ENCODE measurements around the gene PLK5. TPM values are rescaled to one million over a fixed set of nuclear protein-coding genes. Genes with fewer than 3 reads are reported as not detected.
A peak's percentile ranks its signal among the peaks of the same experiment; 100 is the strongest.
"Not testable (repeated sequence)": the region's sequence is repeated elsewhere in the genome, so short reads cannot be mapped to it uniquely, and the experiment has no call there.

Gene PLK5
- polyA plus RNA-seq, 3 donors = 0.11 to 0.45 (median 0.14) TPM

DNA sequence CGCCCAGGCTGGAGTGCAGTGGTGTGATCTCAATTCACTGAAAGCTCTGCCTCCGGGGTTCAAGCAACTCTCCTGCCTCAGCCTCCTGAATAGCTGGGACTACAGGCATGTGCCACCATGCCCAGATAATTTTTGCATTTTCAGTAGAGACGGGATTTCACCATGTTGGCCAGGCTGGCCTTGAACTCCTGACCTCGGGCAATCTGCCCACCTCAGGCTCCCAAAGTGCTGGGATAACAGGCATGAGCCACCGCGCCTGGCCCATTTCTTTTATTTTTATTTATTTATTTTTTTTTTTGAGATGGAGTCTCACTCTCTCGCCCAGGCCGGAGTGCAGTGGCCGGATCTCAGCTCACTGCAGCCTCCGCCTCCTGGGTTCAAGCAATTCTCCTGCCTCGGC is 15.9 kb downstream of the PLK5 start:
- not testable (repeated sequence) for DNase-seq (ENCODE audit: extremely low read depth in 1 of 11, low read depth in 9 of 11, low spot score in 4 of 11)

DNA sequence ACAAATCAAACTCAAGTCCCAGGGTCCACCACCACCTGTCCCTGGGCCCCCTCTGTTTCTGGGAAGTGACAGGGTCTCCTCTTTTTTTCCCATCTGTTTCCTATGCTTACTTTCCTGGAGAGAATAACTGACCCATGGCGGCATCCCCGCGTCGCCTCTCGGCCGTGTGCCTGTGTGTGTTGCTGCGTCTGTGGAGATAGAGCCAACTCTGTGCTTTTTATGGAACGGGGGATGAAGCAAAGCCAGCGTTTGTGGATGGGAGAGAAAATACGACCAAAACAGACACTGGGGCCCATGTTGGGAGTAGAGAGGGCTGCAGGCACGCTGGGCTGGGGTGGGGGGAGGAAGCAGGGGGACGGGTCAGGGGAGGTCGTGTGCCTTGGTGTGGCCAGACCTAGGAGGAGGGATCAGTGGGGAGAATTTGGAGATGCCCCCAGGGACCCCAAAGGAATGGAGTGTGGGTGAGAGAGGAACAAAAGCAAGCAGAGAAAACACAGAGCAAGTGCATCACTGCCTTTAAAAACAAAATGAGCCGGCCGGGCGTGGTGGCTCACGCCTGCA is 16.6 kb downstream of the PLK5 start:
- peak in 1 of 11 donors; percentile 14 for DNase-seq (ENCODE audit: extremely low read depth in 1 of 11, low read depth in 9 of 11, low spot score in 4 of 11)

DNA sequence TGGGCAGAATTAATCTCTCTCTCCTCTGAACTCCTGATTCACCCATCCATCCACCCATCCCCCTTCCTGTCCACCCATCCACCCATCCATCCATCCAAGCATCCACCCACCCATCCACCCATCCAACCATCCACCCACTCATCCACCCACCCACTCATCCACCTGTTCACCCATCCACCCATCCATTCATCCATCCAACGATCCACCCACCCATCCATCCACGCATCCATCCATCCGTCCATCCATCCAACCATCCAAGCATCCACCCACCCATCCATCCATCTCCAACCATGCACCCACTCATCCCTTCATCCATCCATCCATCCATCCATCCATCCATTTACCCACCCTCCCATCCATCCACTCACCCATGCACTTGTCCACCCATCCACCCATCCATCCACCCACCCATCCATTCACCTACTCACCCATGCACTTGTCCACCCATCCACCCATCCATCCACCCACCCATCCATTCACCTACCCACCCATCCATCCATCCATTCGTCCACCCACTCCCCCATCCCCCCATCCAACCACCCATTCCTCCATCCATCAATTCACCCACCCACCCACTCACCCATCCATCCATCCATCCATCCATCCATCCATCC is 25.6 kb downstream of the PLK5 start:
- DNase-seq (ENCODE audit: extremely low read depth in 1 of 11, low read depth in 9 of 11, low spot score in 4 of 11) = no peak

DNA sequence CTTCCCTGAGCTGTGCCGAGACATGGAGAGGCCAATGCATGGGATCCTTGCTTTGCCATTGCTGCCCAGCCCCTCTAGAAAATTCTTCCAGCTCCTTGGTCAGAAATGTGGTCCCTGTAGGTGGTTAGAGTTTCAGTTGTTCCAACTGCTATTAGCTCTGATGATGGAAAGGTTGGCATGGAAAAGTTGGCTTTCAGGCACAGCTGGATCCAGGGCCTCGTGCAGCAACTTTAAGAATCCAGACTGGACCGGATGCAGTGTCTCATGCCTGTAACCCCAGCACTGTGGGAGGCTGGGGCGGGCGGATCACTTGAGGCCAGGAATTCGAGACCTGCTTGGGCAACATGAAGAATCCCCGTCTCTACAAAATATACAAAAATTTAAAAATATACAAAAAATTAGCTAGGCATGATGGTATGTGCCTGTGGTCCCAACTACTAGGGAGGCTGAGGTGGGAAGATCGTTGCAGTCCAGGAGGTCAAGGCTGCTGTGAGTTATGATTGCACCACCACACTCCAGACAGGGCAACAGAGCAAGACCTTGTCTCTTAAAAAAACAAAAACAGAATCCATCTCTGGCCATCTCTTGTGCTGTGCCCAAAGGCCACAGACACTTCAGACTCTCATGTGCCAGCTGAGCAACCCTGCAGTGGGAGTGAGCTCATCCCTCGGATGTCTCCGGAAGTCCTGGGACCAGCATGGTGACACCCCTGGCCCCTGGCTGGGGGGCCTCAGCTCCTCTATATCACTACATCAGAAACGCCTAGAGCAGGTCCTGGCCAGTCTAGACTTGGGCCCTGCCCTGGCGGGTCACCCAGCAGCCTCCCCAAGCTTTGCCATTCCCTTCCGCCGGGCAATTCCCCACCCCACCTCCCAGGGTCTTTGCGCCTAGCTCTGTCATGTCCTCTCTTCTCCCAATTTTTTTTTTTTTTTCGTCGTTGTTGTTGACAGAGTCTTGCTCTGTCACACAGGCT is 27.5 kb downstream of the PLK5 start:
- DNase-seq (ENCODE audit: extremely low read depth in 1 of 11, low read depth in 9 of 11, low spot score in 4 of 11) = no peak

DNA sequence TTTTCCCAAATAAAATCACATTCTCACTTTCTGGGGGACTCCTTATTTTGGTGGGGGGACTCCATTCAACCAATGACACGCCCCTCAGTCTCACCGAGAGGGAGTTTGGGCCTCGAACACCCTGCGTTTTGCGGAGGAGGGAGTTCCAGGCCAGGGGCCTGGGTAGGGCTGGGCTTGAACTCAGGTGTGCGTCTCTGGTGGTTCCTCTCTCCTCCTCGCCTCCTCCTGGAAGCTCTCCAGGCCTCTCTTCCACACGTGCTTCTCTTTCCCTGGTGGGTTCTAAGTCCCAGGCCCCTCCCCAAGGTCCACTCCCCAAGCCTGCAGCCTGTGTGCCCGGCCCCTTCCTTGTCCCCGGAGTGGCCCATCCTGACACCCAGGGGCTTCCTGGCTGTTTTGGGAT is 29.5 kb downstream of the PLK5 start:
- DNase-seq (ENCODE audit: extremely low read depth in 1 of 11, low read depth in 9 of 11, low spot score in 4 of 11) = no peak

DNA sequence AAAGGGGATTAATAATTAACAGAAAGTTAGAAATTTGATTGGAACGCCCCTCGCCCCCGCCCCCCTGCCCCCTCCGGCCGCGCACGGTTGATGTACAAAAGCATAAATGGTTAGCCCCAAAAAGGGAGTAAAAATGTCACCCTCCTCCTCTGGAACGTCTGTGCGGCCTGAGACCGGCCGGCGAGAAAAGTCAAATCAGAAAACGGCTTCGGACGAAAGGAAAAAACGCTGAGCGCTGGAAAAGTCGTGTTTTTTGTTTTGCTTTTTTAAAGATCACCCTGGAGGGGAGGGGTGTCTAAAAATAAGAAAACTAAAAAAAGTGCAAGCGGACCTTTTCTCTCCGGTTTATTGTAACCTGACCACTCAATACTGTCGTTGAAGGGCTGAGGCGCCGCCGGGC is 31.1 kb downstream of the PLK5 start:
- DNase-seq (ENCODE audit: extremely low read depth in 1 of 11, low read depth in 9 of 11, low spot score in 4 of 11) = no peak

DNA sequence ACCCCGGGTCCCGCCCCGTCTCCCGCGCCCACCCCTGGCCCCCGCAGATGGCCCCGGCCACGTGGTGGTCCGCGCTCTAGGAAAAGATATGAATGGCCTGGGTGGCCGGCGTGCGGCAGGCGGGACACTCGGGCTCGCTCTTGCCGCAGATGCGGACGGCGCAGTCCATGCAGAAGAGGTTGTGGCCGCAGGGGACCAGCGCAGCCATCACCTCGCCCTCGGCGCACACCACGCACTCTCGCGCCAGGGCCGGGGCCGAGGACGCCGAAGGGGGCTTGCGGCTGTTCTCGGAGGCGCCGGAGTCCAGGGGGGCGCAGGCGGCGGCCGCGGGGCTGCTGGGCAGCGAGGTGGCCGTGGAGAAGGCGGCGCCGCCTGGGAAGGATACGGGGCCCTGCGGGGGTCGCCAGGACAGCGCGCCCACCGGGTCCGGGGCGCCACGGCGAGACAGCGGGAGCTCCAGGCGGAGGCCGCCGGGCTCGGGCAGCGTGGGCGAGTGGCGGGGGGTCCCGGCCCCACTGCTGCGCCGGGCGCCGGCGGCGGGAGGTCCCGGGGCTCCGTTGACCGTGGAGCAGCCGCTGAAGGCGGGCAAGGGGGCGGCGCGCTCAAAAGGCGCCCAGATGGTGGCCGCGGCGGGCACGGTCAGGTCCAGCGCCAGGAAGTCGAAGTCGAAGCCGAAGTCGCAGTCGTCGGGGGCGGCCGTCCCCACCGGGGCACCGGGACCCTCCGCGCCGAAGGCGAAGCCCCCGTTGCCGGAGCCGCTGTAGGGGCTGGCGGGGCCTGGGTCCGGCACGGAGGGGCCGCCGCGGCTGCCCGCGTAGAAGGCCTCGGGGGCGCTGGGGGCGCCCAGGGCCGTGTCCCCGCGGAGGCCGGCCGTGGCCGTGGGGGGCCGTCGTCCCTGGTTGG is 31.9 kb downstream of the PLK5 start:
- DNase-seq (ENCODE audit: extremely low read depth in 1 of 11, low read depth in 9 of 11, low spot score in 4 of 11) = no peak

DNA sequence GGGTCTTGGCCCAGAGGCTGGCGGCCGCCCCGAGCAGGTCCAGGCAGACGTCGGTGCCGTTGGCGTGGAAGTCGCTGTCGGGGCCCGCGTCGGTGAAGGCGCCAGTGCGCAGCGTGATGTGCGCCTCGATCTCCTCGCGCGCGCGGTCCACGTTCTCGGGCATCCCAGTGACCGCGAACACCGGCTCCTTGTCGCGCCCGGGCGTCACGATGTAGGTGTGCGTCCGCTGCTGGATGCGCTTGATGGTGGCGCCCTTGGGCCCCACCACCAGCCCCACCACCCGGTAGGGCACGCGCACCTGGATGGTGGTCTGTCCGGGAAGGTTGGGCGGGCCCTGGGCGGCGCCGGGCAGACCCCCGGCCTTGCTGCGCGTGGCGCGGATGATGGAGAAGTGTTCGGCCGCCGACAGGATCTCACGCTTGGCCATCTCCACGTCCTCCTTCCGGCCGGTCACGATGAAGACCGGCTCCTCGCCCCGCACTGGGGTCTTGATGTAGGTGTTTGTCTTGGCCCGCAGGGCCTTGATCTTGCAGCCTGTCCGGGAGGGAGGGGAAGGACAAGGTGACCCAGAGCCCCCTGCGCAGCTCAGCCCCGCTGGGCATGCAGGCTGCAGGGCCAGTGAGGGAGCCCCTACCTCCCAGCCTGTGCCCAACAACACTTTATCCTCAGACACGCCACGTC is 32.7 kb downstream of the PLK5 start:
- DNase-seq (ENCODE audit: extremely low read depth in 1 of 11, low read depth in 9 of 11, low spot score in 4 of 11) = no peak

DNA sequence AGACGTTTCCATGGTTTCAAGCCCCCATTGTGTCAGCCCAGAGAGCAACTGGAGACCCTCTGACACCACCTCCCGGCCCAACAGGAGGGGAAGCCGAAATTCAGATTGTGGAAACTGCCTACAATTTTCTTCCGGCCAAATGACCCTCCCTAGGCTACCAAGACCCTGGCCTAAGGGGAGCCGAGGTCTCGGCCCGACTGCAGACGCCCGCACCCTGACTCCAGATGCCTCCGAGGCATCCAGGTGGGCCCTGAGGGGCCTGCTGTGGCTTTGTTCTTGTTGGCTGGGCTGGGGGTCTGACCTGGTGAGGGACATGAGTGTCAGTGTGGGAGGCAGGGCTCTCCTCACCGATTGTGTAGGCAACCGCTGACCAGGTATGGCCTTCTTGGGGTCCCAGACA is 34.7 kb downstream of the PLK5 start:
- no peak for DNase-seq (ENCODE audit: extremely low read depth in 1 of 11, low read depth in 9 of 11, low spot score in 4 of 11)

DNA sequence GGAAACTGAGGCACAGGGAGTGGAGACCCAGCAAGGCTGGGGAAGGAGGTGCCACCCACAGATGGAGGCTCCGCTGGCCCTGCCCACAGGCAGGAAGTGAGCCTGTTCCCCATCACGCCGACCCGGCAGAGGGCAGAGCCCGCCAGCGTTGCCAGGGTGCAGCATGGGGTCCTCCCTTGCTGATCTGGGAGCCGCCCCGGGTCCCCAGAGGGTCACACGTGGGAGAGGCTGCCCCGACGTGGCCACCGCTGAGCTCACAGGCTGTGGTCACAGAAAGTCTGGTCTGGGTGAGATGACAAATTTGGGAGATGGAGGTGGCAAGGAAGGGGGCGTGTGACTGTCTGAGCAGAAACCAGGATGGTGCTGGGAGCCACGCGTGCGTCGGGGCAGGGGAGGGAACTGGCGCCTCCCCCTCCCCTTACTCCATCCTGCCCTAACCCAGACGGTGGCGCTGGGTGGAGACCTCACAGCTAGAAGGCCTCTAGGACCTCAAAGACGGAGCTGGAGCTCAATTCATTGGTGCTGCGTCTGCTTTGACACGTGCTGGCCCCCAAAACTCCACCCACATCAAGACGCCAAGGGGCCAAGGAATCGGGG is 36.5 kb downstream of the PLK5 start:
- DNase-seq (ENCODE audit: extremely low read depth in 1 of 11, low read depth in 9 of 11, low spot score in 4 of 11) = no peak

DNA sequence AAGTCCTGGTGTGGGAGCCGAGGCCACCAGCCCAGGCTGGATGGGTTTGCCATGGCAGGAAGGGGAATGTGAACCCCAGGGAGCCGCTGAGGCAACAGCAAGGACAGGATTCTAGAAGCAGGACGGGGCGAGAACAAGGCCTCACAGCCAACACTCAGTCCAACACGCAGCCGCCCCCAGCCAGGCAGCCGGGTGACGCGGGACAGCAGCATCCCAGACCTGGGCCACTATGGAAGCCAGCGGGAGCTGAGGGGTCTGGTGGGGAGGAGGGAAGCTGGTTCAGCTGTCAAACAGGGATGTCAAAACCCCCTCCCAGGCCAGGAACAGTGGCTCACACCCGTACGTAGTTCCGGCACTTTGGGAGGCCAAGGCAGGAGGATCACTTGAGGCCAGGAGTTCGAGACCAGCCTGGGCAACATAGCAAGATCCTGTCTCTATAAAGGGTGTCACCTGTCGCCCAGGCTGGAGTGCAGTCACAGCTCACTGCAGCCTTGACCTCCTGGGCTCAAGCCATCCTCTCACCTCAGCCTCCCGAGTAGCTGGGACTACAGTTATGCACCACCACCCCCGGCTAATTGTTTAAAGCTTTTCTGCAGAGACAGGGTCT is 37.5 kb downstream of the PLK5 start:
- DNase-seq (ENCODE audit: extremely low read depth in 1 of 11, low read depth in 9 of 11, low spot score in 4 of 11) = no peak

DNA sequence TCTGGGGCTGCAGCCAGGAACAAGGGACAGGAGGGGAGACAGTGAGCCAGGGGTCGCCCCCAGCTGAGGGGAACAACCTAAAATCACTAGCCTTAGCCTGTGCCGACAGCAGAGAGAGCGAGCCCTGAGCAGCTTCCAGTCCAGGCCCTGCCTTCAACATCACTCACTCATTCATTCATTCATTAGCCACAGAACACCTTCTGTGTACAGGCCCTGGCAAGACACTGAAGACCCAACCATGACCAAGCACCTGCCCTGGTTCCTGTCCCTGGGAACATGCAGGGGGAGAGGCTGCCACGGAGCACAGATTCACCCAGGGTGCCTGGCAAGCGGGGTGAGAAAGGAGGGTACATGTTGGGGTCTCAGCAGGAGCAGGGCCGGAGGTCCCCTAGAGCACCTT is 39.4 kb downstream of the PLK5 start:
- no peak for DNase-seq (ENCODE audit: extremely low read depth in 1 of 11, low read depth in 9 of 11, low spot score in 4 of 11)

DNA sequence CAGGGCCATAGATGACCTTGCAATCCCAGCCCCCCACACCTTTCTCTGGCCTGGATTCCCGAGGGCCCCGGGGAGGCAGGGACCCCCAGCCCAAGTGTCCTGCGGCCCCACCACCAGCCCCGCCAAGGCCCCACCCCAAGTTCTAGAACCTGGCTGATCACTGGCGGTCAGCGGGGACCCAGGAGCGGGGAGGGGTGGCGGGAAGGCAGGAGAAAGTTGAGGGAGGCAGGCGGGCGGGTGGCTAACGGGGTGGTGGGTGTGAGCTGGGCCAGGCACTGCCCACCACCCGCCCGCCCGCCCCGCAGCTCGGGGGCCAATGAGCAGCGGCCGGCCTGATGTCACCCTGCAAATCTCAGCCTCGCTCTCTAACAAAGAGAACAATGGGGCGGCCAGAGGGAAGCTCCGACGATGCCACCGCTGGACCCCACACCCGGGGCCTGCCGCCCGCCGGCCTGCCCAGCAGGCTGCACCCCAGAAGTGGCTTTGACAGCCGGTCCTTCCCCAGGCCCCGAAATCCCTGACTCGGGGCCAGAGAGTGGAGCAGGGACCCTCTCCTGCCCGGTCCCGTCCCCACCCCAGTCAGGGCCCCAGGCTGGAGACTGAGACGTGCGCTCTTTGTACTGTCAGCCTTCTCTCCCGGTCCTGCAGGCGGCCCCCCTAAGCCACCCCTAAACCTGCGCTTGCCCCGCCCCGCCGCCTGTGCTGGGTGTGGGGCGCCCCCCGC is 42.7 kb downstream of the PLK5 start:
- DNase-seq (ENCODE audit: extremely low read depth in 1 of 11, low read depth in 9 of 11, low spot score in 4 of 11) = peak; percentile 60 to 86 (median 77)

DNA sequence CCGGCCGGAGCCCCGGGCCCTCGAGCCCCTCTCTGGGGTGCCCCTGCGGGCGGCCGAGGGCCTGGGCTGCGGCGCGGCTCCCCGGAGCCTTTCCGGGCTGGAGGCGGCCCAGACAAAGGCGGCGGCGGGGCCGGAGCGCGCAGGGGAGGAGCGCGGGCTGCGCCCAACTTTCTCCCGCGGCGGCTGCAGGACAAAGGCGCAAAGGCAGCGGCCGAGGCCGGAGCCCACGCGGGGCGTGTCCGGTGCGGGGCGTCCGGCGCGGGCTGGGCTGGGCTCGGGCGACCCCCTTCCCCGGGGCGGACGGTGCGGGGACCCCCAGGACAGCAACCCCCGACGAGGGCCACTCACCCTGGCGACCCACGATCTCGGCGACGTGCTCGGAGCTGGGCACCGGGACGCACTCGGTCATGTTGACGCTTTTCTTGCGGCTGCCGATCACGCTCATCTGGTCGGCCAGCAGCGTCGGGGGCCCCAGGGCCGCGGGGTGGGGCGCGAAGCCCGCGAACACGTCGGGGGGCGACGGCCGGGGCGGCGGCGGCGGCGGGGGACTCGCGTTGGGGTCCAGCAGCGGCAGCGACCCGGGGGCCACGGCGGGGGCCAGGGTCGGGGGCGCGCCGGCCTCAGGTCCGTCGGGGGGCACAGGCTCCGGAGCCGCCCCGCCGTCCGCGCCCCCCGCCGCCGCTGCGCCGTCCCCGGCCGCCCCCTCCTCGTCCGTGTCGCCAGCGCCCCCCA is 43.4 kb downstream of the PLK5 start:
- DNase-seq (ENCODE audit: extremely low read depth in 1 of 11, low read depth in 9 of 11, low spot score in 4 of 11) = no peak

DNA sequence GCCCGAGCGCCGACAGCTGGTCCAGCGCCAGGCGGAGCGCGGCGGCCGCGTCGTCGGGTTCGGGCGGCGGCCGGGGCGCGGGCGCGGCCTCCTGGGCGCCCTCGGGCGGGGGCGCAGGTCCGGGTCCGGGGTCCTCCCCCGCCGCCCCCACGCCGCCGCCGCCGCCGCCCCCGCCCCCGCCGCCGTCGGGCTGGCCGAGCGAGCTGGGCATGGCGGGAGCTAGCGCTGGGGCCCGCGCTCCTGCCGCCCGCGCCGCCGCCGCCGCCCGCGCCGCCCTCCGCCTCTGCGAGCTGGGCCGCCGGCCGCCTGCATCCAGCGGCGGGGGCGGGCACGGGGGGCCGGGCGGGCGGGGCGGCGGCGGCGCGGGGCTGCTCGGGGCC is 44.0 kb downstream of the PLK5 start:
- no peak for DNase-seq (ENCODE audit: extremely low read depth in 1 of 11, low read depth in 9 of 11, low spot score in 4 of 11)

DNA sequence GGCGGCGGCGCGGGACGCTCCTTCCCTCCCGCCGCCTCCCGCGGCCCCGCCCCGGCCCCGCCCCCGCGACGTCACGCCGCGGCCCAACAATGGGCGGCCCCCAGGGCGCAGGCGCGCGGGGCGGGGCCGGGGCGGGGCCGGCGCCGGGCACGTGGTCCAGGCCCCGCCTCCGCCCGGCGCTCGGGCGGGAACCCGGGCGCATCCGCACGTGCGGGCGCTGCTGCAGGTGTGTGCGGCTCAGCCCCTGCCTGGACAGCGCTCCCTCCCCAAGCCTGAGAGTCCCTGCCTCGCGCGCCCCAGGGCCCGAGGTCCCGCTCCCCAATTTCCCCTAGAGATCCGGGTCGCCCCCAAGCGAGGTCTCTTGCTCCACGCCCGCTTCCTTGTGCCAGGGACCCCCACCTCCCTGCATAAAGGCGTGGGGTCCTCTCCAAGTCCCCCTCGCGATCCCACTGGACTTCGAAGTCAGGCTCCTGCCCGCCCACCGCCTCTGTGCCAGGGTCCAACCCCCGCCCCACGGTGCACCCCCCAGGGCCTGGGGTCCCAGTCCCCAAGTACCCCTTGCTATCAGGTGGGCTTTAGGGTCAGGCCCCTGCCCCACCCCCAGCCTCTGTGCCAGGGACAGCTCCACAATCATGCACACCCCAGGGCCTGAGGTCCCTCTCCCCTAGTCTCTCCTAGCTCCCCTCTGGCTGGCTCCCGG is 44.6 kb downstream of the PLK5 start, which contains the start of gene MEX3D:
MEX3D (minus strand) TSS at position 6 of the 700 bp plus-strand sequence. CDS start 267 bp downstream, outside the sequence.
- peak in 6 of 11 donors; percentile 63 to 80 (median 76) for DNase-seq (ENCODE audit: extremely low read depth in 1 of 11, low read depth in 9 of 11, low spot score in 4 of 11)

Measured in renal cortex interstitium (tissue), 11 donors.